ENCODE measurements around the gene AP3S1.
A peak's percentile ranks its signal among the peaks of the same experiment; 100 is the strongest.
"Not testable (repeated sequence)": the region's sequence is repeated elsewhere in the genome, so short reads cannot be mapped to it uniquely, and the experiment has no call there.

Gene AP3S1

GRCh38 chr5:115841382-115842088 lies at the start of gene AP3S1, which contains the start of gene ATG12:
Gene AP3S1 (plus strand): TSS chr5:115841935. CDS start chr5:115842038, 103 bp downstream.
Gene ATG12 (minus strand): TSS chr5:115841565. CDS start chr5:115841552, 13 bp downstream.
- peak; percentile 81 to 86 for DNase-seq (ENCODE audit: low read depth in 2 of 2)

- no peak for DNase-seq (ENCODE audit: low read depth in 2 of 2)
These were observed 46.0 kb upstream of the AP3S1 start for GRCh38 chr5:115795700-115796099.

- DNase-seq (ENCODE audit: low read depth in 2 of 2) = no peak
These were observed 45.1 kb upstream of the AP3S1 start for GRCh38 chr5:115796656-115797055.

GRCh38 chr5:115798252-115798651 lies 43.5 kb upstream of the AP3S1 start:
- DNase-seq (ENCODE audit: low read depth in 2 of 2) = no peak

- DNase-seq (ENCODE audit: low read depth in 2 of 2) = no peak
These were observed 41.6 kb upstream of the AP3S1 start for GRCh38 chr5:115800108-115800507.

- no peak for DNase-seq (ENCODE audit: low read depth in 2 of 2)
These were observed 40.6 kb upstream of the AP3S1 start for GRCh38 chr5:115801152-115801551.

- no peak for DNase-seq (ENCODE audit: low read depth in 2 of 2)
These were observed 39.8 kb upstream of the AP3S1 start for GRCh38 chr5:115801984-115802383.

- no peak for DNase-seq (ENCODE audit: low read depth in 2 of 2)
These were observed 34.6 kb upstream of the AP3S1 start for GRCh38 chr5:115806986-115807653.

GRCh38 chr5:115807654-115808052 lies 34.1 kb upstream of the AP3S1 start:
- no peak for DNase-seq (ENCODE audit: low read depth in 2 of 2)

GRCh38 chr5:115808066-115808465 lies 33.7 kb upstream of the AP3S1 start:
- not testable (repeated sequence) for DNase-seq (ENCODE audit: low read depth in 2 of 2)

- DNase-seq (ENCODE audit: low read depth in 2 of 2) = no peak
These were observed 31.8 kb upstream of the AP3S1 start for GRCh38 chr5:115809946-115810345.

GRCh38 chr5:115810761-115811160 lies 31.0 kb upstream of the AP3S1 start:
- peak; percentile 83 to 87 for DNase-seq (ENCODE audit: low read depth in 2 of 2)

- DNase-seq (ENCODE audit: low read depth in 2 of 2) = no peak
These were observed 30.3 kb upstream of the AP3S1 start for GRCh38 chr5:115811406-115811805.

GRCh38 chr5:115812372-115812771 lies 29.4 kb upstream of the AP3S1 start:
- DNase-seq (ENCODE audit: low read depth in 2 of 2) = no peak

- no peak for DNase-seq (ENCODE audit: low read depth in 2 of 2)
These were observed 28.0 kb upstream of the AP3S1 start for GRCh38 chr5:115813719-115814118.

GRCh38 chr5:115815006-115815692 lies 26.6 kb upstream of the AP3S1 start:
- DNase-seq (ENCODE audit: low read depth in 2 of 2) = no peak

GRCh38 chr5:115815693-115816225 lies 26.0 kb upstream of the AP3S1 start:
- no peak for DNase-seq (ENCODE audit: low read depth in 2 of 2)

GRCh38 chr5:115816226-115817081 lies 25.3 kb upstream of the AP3S1 start, which contains the start of gene CDO1:
Gene CDO1 (minus strand): TSS chr5:115816659. CDS start chr5:115816397, 262 bp downstream.
- peak; percentile 48 to 55 for DNase-seq (ENCODE audit: low read depth in 2 of 2)

- DNase-seq (ENCODE audit: low read depth in 2 of 2) = no peak
These were observed 24.3 kb upstream of the AP3S1 start for GRCh38 chr5:115817386-115817785.

- no peak for DNase-seq (ENCODE audit: low read depth in 2 of 2)
These were observed 22.9 kb upstream of the AP3S1 start for GRCh38 chr5:115818821-115819220.

- no peak for DNase-seq (ENCODE audit: low read depth in 2 of 2)
These were observed 20.9 kb upstream of the AP3S1 start for GRCh38 chr5:115820846-115821245.
